ENCODE results near the gene SNAP29. TPM values are rescaled to one million over a fixed set of nuclear protein-coding genes. Genes with fewer than 3 reads are reported as not detected.

SNAP29 gene
- total and polyA plus RNA-seq, 9 of the 15 experiments (the other 6 are each of a cell fraction or from before 2014, with no cell fraction given) = 19.5 to 250 (median 75.9) TPM

DNA sequence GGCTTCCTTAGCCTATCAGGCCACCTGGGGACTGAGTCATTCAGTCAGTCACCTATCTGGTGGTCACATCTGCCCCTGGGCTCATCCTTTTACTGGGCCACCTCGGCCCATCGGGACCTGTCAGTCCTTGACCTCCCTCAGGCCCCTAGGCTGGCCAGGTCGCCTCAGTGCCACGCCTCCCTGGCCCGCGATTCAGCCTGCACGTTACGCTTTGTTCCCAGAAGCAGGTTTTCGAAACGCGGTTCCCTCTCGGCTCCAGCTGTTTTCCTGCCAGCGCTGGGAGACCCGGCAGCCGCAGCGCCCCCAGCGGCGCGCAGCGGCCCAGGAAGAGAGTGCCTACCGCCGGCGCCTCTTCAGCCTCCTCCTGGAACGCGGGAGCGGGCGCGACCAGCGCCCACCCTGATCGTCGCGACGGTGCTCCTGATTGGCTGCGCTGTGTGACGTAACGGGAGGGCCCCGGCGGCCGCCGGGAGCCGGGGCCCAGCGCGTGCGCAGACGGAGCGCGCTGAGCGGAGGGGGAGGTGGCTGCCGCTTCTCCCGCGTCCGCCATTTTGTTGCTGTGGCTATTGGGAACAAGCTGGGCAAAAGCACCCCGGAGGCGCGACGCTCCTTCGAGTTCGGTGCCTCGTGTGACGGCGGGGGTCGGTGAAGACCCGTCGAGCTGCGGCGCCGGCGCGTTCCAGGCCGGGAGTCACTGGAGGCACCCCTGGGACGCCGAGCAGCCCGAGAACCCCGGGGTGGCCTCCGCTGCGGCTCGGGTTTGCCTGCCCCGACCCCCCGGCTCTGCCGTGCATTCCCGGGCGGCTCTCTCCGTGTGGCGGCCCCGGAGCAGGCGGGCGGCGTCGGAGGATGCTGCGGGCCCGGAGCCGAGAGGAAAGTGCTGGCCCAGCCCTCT lies 58.4 kb downstream of the SNAP29 start, which contains the start of gene CRKL (continued):
- TF ChIP-seq, protein P1, sequence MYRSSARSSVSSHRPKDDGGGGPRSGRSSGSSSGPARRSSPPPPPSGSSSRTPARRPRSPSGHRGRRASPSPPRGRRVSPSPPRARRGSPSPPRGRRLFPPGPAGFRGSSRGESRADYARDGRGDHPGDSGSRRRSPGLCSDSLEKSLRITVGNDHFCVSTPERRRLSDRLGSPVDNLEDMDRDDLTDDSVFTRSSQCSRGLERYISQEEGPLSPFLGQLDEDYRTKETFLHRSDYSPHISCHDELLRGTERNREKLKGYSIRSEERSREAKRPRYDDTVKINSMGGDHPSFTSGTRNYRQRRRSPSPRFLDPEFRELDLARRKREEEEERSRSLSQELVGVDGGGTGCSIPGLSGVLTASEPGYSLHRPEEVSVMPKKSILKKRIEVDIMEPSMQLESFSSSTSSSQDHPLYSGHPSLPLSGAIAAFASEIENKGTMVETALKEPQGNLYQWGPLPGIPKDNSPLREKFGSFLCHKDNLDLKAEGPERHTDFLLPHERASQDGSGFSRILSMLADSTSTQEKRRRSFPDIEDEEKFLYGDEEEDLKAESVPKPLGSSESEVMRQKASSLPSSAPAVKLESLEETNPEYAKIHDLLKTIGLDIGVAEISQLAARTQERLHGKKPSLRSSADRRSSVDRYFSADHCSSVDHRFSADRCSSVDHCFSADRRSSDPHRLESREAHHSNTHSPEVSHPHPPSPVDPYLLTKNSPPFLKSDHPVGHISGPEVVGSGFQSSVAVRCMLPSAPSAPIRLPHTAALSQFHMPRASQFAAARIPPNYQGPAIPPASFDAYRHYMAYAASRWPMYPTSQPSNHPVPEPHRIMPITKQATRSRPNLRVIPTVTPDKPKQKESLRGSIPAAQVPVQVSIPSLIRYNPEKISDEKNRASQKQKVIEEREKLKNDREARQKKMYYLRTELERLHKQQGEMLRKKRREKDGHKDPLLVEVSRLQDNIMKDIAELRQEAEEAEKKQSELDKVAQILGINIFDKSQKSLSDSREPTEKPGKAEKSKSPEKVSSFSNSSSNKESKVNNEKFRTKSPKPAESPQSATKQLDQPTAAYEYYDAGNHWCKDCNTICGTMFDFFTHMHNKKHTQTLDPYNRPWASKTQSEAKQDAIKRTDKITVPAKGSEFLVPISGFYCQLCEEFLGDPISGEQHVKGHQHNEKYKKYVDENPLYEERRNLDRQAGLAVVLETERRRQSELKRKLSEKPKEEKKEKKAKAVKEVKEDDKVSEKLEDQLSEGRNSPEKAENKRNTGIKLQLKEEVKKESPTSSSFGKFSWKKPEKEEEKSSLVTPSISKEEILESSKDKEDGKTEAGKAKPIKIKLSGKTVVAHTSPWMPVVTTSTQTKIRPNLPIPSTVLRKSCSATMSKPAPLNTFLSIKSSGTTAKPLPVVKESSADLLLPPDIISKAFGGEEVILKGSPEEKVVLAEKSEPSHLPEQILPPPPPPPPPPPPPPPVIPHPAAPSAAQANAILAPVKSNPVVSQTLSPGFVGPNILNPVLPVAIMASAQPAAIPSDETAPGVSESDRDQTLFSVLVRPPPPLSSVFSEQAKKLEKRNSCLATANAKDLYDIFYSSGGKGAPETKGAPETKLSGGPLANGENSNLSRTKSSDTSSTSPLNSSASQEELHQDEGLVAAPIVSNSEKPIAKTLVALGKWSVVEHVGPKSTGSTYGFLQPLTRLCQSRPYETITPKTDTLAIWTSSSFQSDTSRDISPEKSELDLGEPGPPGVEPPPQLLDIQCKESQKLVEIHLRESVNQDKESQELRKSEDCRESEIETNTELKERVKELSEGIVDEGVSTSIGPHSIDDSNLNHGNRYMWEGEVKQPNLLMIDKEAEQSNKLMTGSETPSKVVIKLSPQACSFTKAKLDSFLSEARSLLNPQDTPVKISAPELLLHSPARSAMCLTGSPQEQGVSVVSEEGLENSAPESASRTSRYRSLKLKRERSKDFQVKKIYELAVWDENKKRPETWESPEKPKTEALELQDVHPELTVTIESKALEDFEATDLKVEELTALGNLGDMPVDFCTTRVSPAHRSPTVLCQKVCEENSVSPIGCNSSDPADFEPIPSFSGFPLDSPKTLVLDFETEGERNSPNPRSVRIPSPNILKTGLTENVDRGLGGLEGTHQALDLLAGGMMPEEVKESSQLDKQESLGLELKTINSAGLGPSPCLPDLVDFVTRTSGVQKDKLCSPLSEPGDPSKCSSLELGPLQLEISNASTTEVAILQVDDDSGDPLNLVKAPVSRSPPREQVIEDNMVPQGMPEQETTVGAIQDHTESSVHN (IDR thresholded peaks at IDR 0.05; ENCODE audit: borderline replicate concordance in 1 of 2, low read depth in 1 of 2) = no peak
- TF ChIP-seq, protein P2, sequence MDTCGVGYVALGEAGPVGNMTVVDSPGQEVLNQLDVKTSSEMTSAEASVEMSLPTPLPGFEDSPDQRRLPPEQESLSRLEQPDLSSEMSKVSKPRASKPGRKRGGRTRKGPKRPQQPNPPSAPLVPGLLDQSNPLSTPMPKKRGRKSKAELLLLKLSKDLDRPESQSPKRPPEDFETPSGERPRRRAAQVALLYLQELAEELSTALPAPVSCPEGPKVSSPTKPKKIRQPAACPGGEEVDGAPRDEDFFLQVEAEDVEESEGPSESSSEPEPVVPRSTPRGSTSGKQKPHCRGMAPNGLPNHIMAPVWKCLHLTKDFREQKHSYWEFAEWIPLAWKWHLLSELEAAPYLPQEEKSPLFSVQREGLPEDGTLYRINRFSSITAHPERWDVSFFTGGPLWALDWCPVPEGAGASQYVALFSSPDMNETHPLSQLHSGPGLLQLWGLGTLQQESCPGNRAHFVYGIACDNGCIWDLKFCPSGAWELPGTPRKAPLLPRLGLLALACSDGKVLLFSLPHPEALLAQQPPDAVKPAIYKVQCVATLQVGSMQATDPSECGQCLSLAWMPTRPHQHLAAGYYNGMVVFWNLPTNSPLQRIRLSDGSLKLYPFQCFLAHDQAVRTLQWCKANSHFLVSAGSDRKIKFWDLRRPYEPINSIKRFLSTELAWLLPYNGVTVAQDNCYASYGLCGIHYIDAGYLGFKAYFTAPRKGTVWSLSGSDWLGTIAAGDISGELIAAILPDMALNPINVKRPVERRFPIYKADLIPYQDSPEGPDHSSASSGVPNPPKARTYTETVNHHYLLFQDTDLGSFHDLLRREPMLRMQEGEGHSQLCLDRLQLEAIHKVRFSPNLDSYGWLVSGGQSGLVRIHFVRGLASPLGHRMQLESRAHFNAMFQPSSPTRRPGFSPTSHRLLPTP (IDR thresholded peaks at IDR 0.05; ENCODE audit: borderline replicate concordance, extremely low read depth, insufficient read length) = no peak
- TF ChIP-seq CTBP1 (IDR thresholded peaks at IDR 0.05; ENCODE audit: borderline replicate concordance) (no peak), NR1H2 (CRISPR knock-in tag; IDR thresholded peaks at IDR 0.05) (no peak), ZC3H8 (IDR thresholded peaks at IDR 0.05) (no peak), ZNF830 (CRISPR knock-in tag; IDR thresholded peaks at IDR 0.05) (no peak), ZNF197 (CRISPR knock-in tag; IDR thresholded peaks at IDR 0.05; ENCODE audit: low read depth) (no peak)
- TF ChIP-seq, protein P3, sequence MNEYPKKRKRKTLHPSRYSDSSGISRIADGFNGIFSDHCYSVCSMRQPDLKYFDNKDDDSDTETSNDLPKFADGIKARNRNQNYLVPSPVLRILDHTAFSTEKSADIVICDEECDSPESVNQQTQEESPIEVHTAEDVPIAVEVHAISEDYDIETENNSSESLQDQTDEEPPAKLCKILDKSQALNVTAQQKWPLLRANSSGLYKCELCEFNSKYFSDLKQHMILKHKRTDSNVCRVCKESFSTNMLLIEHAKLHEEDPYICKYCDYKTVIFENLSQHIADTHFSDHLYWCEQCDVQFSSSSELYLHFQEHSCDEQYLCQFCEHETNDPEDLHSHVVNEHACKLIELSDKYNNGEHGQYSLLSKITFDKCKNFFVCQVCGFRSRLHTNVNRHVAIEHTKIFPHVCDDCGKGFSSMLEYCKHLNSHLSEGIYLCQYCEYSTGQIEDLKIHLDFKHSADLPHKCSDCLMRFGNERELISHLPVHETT (CRISPR knock-in tag; conservative IDR thresholded peaks at IDR 0.05 in 1 of 2, IDR thresholded peaks at IDR 0.05 in 1 of 2) = no peak
